ENCODE measurements around the gene MAP3K7CL.

The MAP3K7CL gene

DNA sequence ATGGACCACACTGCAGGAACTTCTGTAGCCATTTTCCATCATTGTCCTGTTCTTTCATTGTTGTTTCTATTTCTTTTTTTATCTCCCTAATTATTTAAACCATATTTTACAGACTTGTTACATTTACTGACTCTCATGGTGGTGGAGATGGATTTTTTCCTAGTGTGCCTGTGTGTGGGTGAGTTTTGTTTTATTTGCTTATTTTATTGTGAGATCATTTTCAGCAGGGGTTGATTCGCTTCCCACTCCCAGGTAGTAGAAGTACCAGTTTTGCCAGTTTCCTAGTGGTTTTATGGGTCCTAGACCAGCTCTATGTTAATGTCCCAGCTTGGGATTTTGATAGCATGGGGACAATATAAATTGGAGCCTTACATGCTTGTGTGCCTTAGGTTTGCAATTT, 88.3 kb downstream of the MAP3K7CL start:
- no peaks in the 10 kb centered on the region for H3K9me3 ChIP-seq (ENCODE audit: control insufficient read depth, low read length)
- H3K4me1 ChIP-seq (ENCODE audit: control insufficient read depth, insufficient read depth, low read length, poor library complexity, severe bottlenecking), result no peaks in the 10 kb centered on the region
- no peak overlapping the region for H3K27ac ChIP-seq (ENCODE audit: insufficient read depth, low read length, poor library complexity, severe bottlenecking)
- H3K36me3 ChIP-seq (ENCODE audit: control insufficient read depth, insufficient read depth, low read length), result no peaks in the 10 kb centered on the region
- no peak for DNase-seq
- H3K27me3 ChIP-seq (replicated peaks; ENCODE audit: control insufficient read depth, insufficient read depth, low read length, poor library complexity, severe bottlenecking), result no peaks in the 10 kb centered on the region
- no peak overlapping the region for H3K4me3 ChIP-seq (ENCODE audit: insufficient read depth, low read depth, low read length, poor library complexity, severe bottlenecking)

- Histone ChIP-seq H3K4me3 (ENCODE audit: insufficient read depth, low read depth, low read length, poor library complexity, severe bottlenecking) (no peak overlapping the region), H3K9me3 (ENCODE audit: control insufficient read depth, low read length) (no peaks in the 10 kb centered on the region), H3K36me3 (ENCODE audit: control insufficient read depth, insufficient read depth, low read length) (no peaks in the 10 kb centered on the region), H3K27me3 (replicated peaks; ENCODE audit: control insufficient read depth, insufficient read depth, low read length, poor library complexity, severe bottlenecking) (no peaks in the 10 kb centered on the region), H3K27ac (ENCODE audit: insufficient read depth, low read length, poor library complexity, severe bottlenecking) (no peak overlapping the region), H3K4me1 (ENCODE audit: control insufficient read depth, insufficient read depth, low read length, poor library complexity, severe bottlenecking) (no peaks in the 10 kb centered on the region)
- DNase-seq, result no peak
Observed at GRCh38 chr21:29219165-29219770, 88.8 kb downstream of the MAP3K7CL start.

- Histone ChIP-seq H3K4me3 (ENCODE audit: insufficient read depth, low read depth, low read length, poor library complexity, severe bottlenecking) (no peak overlapping the region), H3K4me1 (ENCODE audit: control insufficient read depth, insufficient read depth, low read length, poor library complexity, severe bottlenecking) (no peaks in the 10 kb centered on the region), H3K9me3 (ENCODE audit: control insufficient read depth, low read length) (no peaks in the 10 kb centered on the region), H3K27me3 (replicated peaks; ENCODE audit: control insufficient read depth, insufficient read depth, low read length, poor library complexity, severe bottlenecking) (no peaks in the 10 kb centered on the region), H3K27ac (ENCODE audit: insufficient read depth, low read length, poor library complexity, severe bottlenecking) (no peak overlapping the region), H3K36me3 (ENCODE audit: control insufficient read depth, insufficient read depth, low read length) (no peaks in the 10 kb centered on the region)
- DNase-seq, result no peak
Observed at GRCh38 chr21:29221253-29221744, 90.9 kb downstream of the MAP3K7CL start.

- DNase-seq, result no peak
- H3K36me3 ChIP-seq (ENCODE audit: control insufficient read depth, insufficient read depth, low read length), result no peaks in the 10 kb centered on the region
- no peak overlapping the region for H3K27ac ChIP-seq (ENCODE audit: insufficient read depth, low read length, poor library complexity, severe bottlenecking)
Observed at GRCh38 chr21:29224006-29224405, 93.6 kb downstream of the MAP3K7CL start.

More at GRCh38 chr21:29224006-29224405, 93.6 kb downstream of the MAP3K7CL start:
- no peaks in the 10 kb centered on the region for H3K27me3 ChIP-seq (replicated peaks; ENCODE audit: control insufficient read depth, insufficient read depth, low read length, poor library complexity, severe bottlenecking)
- no peaks in the 10 kb centered on the region for H3K9me3 ChIP-seq (ENCODE audit: control insufficient read depth, low read length)
- H3K4me1 ChIP-seq (ENCODE audit: control insufficient read depth, insufficient read depth, low read length, poor library complexity, severe bottlenecking), result no peaks in the 10 kb centered on the region
- H3K4me3 ChIP-seq (ENCODE audit: insufficient read depth, low read depth, low read length, poor library complexity, severe bottlenecking), result no peak overlapping the region
